DND-41 (cell line): ENCODE data around the gene GLB1L.

ENCODE experiments used
- CTCF ChIP-seq: IDR thresholded peaks from 2 replicates; pipeline ENCODE4 v1.5.1; 2012; ENCODE audit warnings: borderline replicate concordance, low read length, moderate library complexity, mild to moderate bottlenecking; ENCODE audit not compliant: poor library complexity, severe bottlenecking; ENCODE audit errors: extremely low read depth
- EZH2 ChIP-seq: IDR thresholded peaks from 3 replicates; pipeline ENCODE4 v1.6.1; 2012; ENCODE audit warnings: borderline replicate concordance, low read depth, mild to moderate bottlenecking, moderate library complexity, low read length, inconsistent platforms; ENCODE audit not compliant: severe bottlenecking

GRCh38 chr2:219209236-219210195 lies 35.7 kb downstream of the GLB1L start:
- TF ChIP-seq CTCF, result no peak
- TF ChIP-seq EZH2, result no peak
